ENCODE data around the gene SMAD6. TPM values are rescaled to one million over a fixed set of nuclear protein-coding genes. Genes with fewer than 3 reads are reported as not detected.

Gene SMAD6
- total RNA-seq, 2 donors from 2014 or later: 14.8 to 51.2 TPM

- H3K27ac ChIP-seq: peak overlapping the region; percentile 31 to 71
- no peaks in the 10 kb centered on the region for H3K27me3 ChIP-seq (replicated peaks; ENCODE audit: insufficient read depth)
- WGBS: 18% methylated on average over 26 of the region's 26 CpGs
Measured at GRCh38 chr15:66729331-66729951, 27.4 kb downstream of the SMAD6 start.

GRCh38 chr15:66730168-66731021 lies 28.4 kb downstream of the SMAD6 start:
- Histone ChIP-seq H3K27ac (peak overlapping the region in 1 of 2 donors; percentile 8), H3K27me3 (replicated peaks; ENCODE audit: insufficient read depth) (no peaks in the 10 kb centered on the region), H3K36me3 (no peaks in the 10 kb centered on the region), H3K4me1 (replicated peaks) (peaks cover 6% of the 10 kb centered on the region), H3K4me3 (no peak overlapping the region), H3K9me3 (no peaks in the 10 kb centered on the region)
- 79% methylated on average over 4 of the region's 4 CpGs for WGBS
- DNase-seq (ENCODE audit: low spot score): no peak
- intact Hi-C loops (cut with DNase I): no loop called here
- TF ChIP-seq, protein P1, sequence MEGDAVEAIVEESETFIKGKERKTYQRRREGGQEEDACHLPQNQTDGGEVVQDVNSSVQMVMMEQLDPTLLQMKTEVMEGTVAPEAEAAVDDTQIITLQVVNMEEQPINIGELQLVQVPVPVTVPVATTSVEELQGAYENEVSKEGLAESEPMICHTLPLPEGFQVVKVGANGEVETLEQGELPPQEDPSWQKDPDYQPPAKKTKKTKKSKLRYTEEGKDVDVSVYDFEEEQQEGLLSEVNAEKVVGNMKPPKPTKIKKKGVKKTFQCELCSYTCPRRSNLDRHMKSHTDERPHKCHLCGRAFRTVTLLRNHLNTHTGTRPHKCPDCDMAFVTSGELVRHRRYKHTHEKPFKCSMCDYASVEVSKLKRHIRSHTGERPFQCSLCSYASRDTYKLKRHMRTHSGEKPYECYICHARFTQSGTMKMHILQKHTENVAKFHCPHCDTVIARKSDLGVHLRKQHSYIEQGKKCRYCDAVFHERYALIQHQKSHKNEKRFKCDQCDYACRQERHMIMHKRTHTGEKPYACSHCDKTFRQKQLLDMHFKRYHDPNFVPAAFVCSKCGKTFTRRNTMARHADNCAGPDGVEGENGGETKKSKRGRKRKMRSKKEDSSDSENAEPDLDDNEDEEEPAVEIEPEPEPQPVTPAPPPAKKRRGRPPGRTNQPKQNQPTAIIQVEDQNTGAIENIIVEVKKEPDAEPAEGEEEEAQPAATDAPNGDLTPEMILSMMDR (IDR thresholded peaks at IDR 0.05): no peak
- TF ChIP-seq POLR2AphosphoS5 (IDR thresholded peaks at IDR 0.05) (no peak), POLR2A (IDR thresholded peaks at IDR 0.05) (no peak)

More at GRCh38 chr15:66729331-66729951, 27.4 kb downstream of the SMAD6 start:
- Histone ChIP-seq H3K4me1 (replicated peaks) (peaks cover 6% of the 10 kb centered on the region), H3K9me3 (no peaks in the 10 kb centered on the region), H3K36me3 (no peaks in the 10 kb centered on the region), H3K4me3 (peak overlapping the region in 1 of 2 donors; percentile 7)
- no peak for DNase-seq (ENCODE audit: low spot score)
- TF ChIP-seq, protein P1 (IDR thresholded peaks at IDR 0.05): no peak
- TF ChIP-seq POLR2A (IDR thresholded peaks at IDR 0.05): no peak
- no peak for TF ChIP-seq POLR2AphosphoS5 (IDR thresholded peaks at IDR 0.05)
- intact Hi-C loops (cut with DNase I): no loop called here

DNA sequence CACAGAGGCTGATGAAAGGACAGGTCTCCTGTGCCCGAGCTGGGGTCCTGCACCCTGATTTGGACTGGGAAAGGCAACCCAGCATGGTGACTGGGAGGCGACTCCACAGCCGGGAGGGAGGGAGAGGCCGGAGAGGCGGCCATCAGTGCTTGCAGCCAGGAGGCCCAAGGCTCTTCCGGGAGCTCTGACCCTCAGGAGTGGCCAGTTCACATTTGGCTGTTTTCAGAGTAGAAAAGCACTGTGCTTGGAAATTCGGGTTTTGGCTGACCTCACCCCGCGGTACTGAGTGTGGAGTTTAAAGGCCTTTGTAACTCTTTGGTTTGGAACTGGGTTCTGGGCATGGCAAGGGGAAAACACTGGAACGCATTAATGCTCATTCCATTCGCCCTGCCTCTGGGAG lies 31.9 kb downstream of the SMAD6 start:
- TF ChIP-seq POLR2A (IDR thresholded peaks at IDR 0.05) (no peak), POLR2AphosphoS5 (IDR thresholded peaks at IDR 0.05) (no peak)
- TF ChIP-seq, protein P1 (IDR thresholded peaks at IDR 0.05): no peak
- H3K9me3 ChIP-seq: no peaks in the 10 kb centered on the region
- WGBS: 81% methylated on average over 11 of the region's 11 CpGs
- no peaks in the 10 kb centered on the region for H3K27me3 ChIP-seq (replicated peaks; ENCODE audit: insufficient read depth)
- H3K4me3 ChIP-seq: no peak overlapping the region
- DNase-seq (ENCODE audit: low spot score): no peak
- H3K27ac ChIP-seq: peak overlapping the region in 1 of 2 donors; percentile 20
- H3K4me1 ChIP-seq (replicated peaks): peaks cover 2% of the 10 kb centered on the region
- intact Hi-C loops (cut with DNase I): no loop called here
- H3K36me3 ChIP-seq: no peaks in the 10 kb centered on the region

- WGBS: 83% methylated on average over 9 of the region's 10 CpGs
- H3K9me3 ChIP-seq: no peaks in the 10 kb centered on the region
- no peaks in the 10 kb centered on the region for H3K36me3 ChIP-seq
- intact Hi-C loops (cut with DNase I): no loop called here
- H3K4me1 ChIP-seq (replicated peaks): no peaks in the 10 kb centered on the region
- no peak overlapping the region for H3K27ac ChIP-seq
- no peak for TF ChIP-seq POLR2A (IDR thresholded peaks at IDR 0.05)
- no peak for TF ChIP-seq POLR2AphosphoS5 (IDR thresholded peaks at IDR 0.05)
- TF ChIP-seq, protein P1 (IDR thresholded peaks at IDR 0.05): no peak
- no peak overlapping the region for H3K4me3 ChIP-seq
- DNase-seq (ENCODE audit: low spot score): no peak
- H3K27me3 ChIP-seq (replicated peaks; ENCODE audit: insufficient read depth): no peaks in the 10 kb centered on the region
Measured at GRCh38 chr15:66734961-66735908, 33.2 kb downstream of the SMAD6 start.

All from prostate gland (tissue), 2 donors.